Activated T-cell treated with anti-CD3 and anti-CD28 coated beads, Interleukin-2, amount 50 U/mL, for 24 hours (primary cell): ENCODE data around the gene DGKK.
"Not testable (repeated sequence)": the region's sequence is repeated elsewhere in the genome, so short reads cannot be mapped to it uniquely, and the experiment has no call there.

Experiments
- DNase-seq: peaks from one replicate; pipeline ENCODE4 v3.0.0-alpha.2; 2020
- H3K27ac Mint-ChIP-seq: 2 replicates; pipeline ENCODE4 v1.8.0; 2020; ENCODE audit warnings: mild to moderate bottlenecking, mixed read lengths
- H3K27me3 Mint-ChIP-seq: 2 replicates; pipeline ENCODE4 v1.8.0; 2020; ENCODE audit warnings: mixed read lengths
- H3K36me3 Mint-ChIP-seq: 2 replicates; pipeline ENCODE4 v1.8.0; 2020; ENCODE audit warnings: low read depth, mixed read lengths
- H3K4me1 Mint-ChIP-seq: 2 replicates; pipeline ENCODE4 v1.8.0; 2020; ENCODE audit warnings: low read depth, mixed read lengths
- H3K4me3 Mint-ChIP-seq: 2 replicates; pipeline ENCODE4 v1.8.0; 2020; ENCODE audit warnings: mild to moderate bottlenecking, moderate library complexity, mixed read lengths
- H3K9me3 Mint-ChIP-seq: 2 replicates; pipeline ENCODE4 v1.8.0; 2020; ENCODE audit warnings: mixed read lengths

Gene DGKK

GRCh38 chrX:50375481-50376267, 95.0 kb downstream of the DGKK start:
- Mint-ChIP-seq H3K9me3 (no peaks in the 10 kb centered on the region), H3K4me1 (no peaks in the 10 kb centered on the region), H3K36me3 (no peaks in the 10 kb centered on the region), H3K27ac (no peak overlapping the region), H3K27me3 (peaks cover 40% of the 10 kb centered on the region), H3K4me3 (no peak overlapping the region)
- DNase-seq = no peak

- no peaks in the 10 kb centered on the region for H3K9me3 Mint-ChIP-seq
- H3K4me1 Mint-ChIP-seq = no peaks in the 10 kb centered on the region
- no peaks in the 10 kb centered on the region for H3K36me3 Mint-ChIP-seq
- H3K27me3 Mint-ChIP-seq = peaks cover 41% of the 10 kb centered on the region
- H3K4me3 Mint-ChIP-seq = no peak overlapping the region
- no peak overlapping the region for H3K27ac Mint-ChIP-seq
- DNase-seq = no peak
Measured at GRCh38 chrX:50372966-50373365, 97.7 kb downstream of the DGKK start.

DNA sequence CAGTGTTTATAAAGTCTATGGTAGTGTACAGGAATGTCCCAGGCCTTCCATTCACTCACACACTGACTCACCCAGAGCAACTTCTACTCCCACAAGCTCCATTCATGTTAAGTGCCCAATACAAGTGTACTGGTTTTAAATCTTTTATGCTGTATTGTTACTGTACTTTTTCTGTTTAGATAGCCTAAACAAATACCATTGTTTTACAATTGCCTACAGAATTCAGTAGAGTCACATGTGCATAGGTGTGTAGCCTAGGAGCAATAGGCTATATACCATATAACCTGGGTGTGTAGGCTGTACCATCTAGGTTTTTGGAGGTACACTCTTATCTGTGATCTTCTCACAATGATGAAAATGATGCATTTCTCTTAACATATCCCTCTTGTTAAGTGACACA, 126.7 kb downstream of the DGKK start:
- H3K9me3 Mint-ChIP-seq = no peaks in the 10 kb centered on the region
- no peaks in the 10 kb centered on the region for H3K4me1 Mint-ChIP-seq
- no peak for DNase-seq
- H3K27me3 Mint-ChIP-seq = peaks cover 30% of the 10 kb centered on the region
- H3K4me3 Mint-ChIP-seq = no peak overlapping the region
- no peak overlapping the region for H3K27ac Mint-ChIP-seq
- H3K36me3 Mint-ChIP-seq = no peaks in the 10 kb centered on the region

- no peaks in the 10 kb centered on the region for H3K4me1 Mint-ChIP-seq
- H3K27ac Mint-ChIP-seq = no peak overlapping the region
- H3K27me3 Mint-ChIP-seq = peaks cover 40% of the 10 kb centered on the region
- H3K9me3 Mint-ChIP-seq = no peaks in the 10 kb centered on the region
- no peak overlapping the region for H3K4me3 Mint-ChIP-seq
- H3K36me3 Mint-ChIP-seq = no peaks in the 10 kb centered on the region
- DNase-seq = no peak
Measured at GRCh38 chrX:50333308-50333707, 137.3 kb downstream of the DGKK start.

GRCh38 chrX:50332668-50333067, 138.0 kb downstream of the DGKK start:
- H3K4me3 Mint-ChIP-seq, DNase-seq, H3K36me3 Mint-ChIP-seq, H3K4me1 Mint-ChIP-seq, H3K9me3 Mint-ChIP-seq, H3K27ac Mint-ChIP-seq: not testable (repeated sequence)
- H3K27me3 Mint-ChIP-seq = peaks cover 45% of the 10 kb centered on the region

DNA sequence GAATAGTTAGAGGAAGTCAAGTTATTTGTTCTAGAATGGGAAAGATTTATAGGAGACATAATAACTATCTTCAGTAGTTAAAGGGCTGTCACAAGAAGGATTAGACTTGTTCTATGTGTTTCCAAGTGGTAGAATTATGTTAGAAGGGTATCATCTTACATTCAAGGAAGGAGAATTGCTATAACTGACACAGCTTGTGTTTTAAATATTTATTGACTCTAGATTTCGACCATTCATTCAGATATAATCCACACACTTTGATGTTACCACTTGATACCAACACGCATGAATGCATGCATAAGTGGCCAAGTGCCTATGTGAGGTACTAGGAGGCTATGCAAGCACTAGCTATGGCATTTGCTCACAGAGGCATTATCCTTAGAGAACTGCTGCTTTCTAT, 143.4 kb downstream of the DGKK start:
- H3K4me3 Mint-ChIP-seq = no peak overlapping the region
- H3K4me1 Mint-ChIP-seq = no peaks in the 10 kb centered on the region
- no peak overlapping the region for H3K27ac Mint-ChIP-seq
- H3K36me3 Mint-ChIP-seq = no peaks in the 10 kb centered on the region
- H3K9me3 Mint-ChIP-seq = no peaks in the 10 kb centered on the region
- H3K27me3 Mint-ChIP-seq = peaks cover 45% of the 10 kb centered on the region
- DNase-seq = no peak
